GM13976 (cell line): Measurements from ENCODE around the gene RAN.

Experiments
- DNase-seq: peaks from one replicate; pipeline ENCODE4 v3.0.0; 2012; ENCODE audit warnings: low spot score
- in situ Hi-C: fragments of 300-500 bp; cut with MboI; formaldehyde crosslinking; loops from one replicate; pipeline ENCODE4 v1.12.0; 2022; ENCODE audit warnings: low sequenced_read_pairs, mixed read lengths, inconsistent platforms; ENCODE audit not compliant: unreplicated experiment
- TF ChIP-seq, protein P1 (sequence below): IDR thresholded peaks from 2 replicates; pipeline ENCODE4 v1.5.1; 2012; ENCODE audit warnings: borderline replicate concordance, mild to moderate bottlenecking; ENCODE audit not compliant: insufficient read depth; ENCODE audit errors: extremely low read depth, missing control alignments, control extremely low read depth

Gene RAN

DNA sequence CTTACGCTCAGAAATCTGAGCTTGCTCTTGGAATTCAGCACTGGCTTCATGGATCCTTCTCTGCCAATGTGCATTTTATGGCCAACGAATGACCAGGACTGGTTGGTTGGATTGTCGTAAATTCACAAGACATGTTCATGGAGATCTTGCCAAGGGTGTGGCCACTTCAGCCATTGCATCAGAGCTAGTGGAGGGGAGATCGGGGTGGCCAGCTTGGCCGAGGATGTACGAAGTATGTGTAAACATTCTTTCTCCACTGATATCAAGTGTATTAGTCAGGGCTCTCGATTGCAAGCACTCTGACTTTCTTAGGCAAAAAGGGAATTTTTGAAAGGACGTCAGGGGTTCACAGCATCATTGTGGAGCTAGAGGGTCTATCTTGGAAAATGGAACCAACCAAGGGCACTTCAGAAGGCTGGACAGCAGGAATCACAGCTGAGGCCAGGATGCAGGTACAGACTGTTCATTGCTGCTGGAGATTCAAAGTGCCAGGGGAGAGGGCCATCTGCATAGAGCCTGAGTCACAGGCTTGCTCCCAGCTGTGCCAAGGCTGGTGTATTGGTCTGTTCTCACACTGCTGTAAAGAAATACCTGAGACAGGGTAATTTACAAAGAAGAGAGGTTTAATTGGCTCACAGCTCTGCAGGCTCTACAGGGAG, 49.0 kb downstream of the RAN start:
- TF ChIP-seq, protein P1, sequence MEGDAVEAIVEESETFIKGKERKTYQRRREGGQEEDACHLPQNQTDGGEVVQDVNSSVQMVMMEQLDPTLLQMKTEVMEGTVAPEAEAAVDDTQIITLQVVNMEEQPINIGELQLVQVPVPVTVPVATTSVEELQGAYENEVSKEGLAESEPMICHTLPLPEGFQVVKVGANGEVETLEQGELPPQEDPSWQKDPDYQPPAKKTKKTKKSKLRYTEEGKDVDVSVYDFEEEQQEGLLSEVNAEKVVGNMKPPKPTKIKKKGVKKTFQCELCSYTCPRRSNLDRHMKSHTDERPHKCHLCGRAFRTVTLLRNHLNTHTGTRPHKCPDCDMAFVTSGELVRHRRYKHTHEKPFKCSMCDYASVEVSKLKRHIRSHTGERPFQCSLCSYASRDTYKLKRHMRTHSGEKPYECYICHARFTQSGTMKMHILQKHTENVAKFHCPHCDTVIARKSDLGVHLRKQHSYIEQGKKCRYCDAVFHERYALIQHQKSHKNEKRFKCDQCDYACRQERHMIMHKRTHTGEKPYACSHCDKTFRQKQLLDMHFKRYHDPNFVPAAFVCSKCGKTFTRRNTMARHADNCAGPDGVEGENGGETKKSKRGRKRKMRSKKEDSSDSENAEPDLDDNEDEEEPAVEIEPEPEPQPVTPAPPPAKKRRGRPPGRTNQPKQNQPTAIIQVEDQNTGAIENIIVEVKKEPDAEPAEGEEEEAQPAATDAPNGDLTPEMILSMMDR = no peak
- in situ Hi-C loops = no loop called here
- DNase-seq = no peak

DNA sequence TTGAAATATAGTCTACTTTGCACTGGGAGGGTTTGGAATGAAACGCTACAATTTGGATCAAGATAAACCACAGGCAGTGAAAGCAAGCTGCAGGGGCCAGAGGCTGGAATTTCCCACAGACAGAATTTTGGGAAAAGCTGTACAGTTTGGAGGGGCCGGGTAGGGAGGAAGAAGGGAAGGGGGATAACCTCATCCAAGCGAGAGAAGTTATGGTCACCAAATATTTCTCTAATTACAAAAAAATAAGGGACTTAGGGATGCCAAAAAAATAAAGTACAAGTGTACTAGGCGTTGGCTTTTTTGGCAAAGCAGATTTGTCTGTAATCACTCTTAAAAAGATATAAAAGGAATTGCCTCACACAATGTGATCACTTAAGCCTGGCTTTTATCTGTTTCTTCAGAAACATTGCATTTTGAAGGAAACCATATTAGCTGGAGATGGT, 50.7 kb downstream of the RAN start:
- TF ChIP-seq, protein P1 = no peak
- no peak for DNase-seq
- in situ Hi-C loops = no loop called here

DNA sequence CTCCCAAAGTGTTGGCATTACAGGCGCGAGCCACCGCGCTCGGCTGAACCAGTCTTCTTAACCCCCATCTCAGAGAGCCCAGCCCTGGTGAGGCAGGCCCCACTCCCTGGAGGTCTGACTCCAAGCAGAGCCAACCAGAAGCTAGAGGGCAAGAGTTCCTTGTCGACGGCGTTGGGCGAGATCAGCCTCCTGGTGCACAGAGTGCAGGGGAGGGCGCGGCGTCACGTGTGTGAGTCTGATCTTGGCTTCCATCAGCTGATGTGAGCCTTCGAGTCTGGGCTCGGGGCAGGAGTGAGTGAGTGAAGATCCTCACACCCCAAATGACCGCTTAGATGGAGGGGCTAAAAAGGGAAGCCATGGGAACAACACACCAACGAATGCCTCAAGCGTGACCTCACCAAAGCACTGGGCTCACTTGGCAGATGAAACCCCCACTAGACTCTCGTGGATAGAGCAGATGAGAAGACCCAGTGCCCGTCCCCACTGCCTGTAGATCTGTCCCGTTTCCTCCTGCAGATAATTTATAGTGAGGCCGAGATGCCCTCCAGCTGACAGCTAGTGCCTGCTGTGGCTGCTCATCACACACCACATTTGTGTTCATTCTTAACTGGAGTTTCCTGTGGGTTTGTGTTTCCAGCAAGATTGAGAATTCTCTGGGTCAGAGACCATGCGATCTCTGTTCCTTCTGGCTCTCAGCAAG, 53.2 kb downstream of the RAN start:
- TF ChIP-seq, protein P1 = no peak
- DNase-seq = no peak
- in situ Hi-C loops = no loop called here

DNA sequence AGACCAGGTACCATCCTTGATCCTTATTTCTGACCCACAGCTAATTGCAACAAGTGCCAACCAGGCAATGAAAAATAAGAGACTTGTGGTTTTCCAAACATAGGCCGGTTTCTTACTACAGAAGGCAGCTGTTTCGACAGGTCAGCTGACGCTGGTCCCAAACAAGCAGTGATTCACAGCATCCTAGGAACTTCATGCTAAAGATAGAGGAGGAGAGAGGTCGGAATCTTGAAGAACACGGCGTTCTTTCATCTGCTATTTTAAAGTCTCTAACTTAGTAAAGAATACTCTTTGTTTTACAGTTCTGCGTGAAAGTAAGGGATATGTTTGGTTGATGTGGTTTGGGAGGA, 53.8 kb downstream of the RAN start:
- DNase-seq = no peak
- in situ Hi-C loops = no loop called here
- TF ChIP-seq, protein P1 = no peak
